ENCODE measurements around the gene SLC25A21. TPM values are rescaled to one million over a fixed set of nuclear protein-coding genes. Genes with fewer than 3 reads are reported as not detected.
A peak's percentile ranks its signal among the peaks of the same experiment; 100 is the strongest.
"Not testable (repeated sequence)": the region's sequence is repeated elsewhere in the genome, so short reads cannot be mapped to it uniquely, and the experiment has no call there.

The SLC25A21 gene
- total RNA-seq, 2 donors from 2014 or later: 0.73 to 0.77 TPM

- no peak for DNase-seq
- ATAC-seq: no peak
Observed at GRCh38 chr14:36863271-36863670, 309.1 kb downstream of the SLC25A21 start.

GRCh38 chr14:36862237-36862636 is 310.2 kb downstream of the SLC25A21 start:
- DNase-seq; intact Hi-C loops (cut with DNase I); ATAC-seq: not testable (repeated sequence)

More at GRCh38 chr14:36863271-36863670, 309.1 kb downstream of the SLC25A21 start:
- intact Hi-C loops (cut with DNase I): no loop called here

GRCh38 chr14:36860831-36861230 is 311.6 kb downstream of the SLC25A21 start:
- ATAC-seq: no peak
- no peak for DNase-seq
- intact Hi-C loops (cut with DNase I): no loop called here

DNA sequence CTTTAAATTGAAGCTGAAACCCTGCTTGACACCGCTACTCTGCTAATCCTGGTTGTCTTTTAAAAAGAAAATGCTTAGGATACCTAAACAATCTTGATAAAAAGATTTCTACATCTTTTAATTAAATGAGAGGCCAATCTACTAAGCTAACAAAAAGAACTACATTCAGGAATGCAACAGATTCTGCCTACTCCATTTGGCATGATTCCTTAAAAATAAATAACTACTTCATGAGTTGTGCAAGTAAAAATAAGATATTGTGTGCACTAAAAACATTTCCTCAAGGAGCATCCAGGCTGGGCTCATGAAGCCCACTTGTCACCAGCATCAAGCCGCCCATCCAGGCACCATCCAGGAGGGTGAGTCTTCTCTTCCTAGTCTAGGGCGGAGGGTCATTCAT is 313.3 kb downstream of the SLC25A21 start:
- intact Hi-C loops (cut with DNase I): no loop called here
- DNase-seq: no peak
- ATAC-seq: no peak

DNA sequence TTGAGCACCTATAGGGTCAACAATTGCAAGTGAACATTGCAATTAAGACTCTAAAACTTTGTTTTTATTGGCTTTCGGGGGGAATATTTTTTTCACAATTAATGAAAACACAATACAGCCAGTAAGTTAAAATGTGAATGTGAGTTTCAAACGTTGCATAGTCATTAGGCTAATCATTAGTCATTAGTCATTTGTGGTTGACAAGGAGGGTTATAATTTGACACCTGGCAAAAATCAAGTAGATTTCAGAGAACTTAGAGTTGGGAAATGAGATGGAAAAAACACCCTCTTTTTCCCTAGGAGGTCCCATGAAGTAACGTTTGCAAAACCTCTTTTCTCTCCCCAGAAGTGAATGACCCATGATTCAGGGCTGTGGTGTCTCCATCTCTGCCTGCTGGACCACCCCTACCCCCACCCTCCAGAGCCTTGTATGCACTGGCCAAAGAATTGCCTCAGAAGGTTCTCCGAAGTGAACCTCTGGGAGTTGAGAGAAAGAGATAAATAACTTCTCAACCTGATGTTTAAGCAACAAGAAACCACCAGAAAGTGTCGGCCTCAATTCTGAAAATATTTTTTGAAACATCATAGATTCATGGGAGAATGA is 314.5 kb downstream of the SLC25A21 start:
- DNase-seq: no peak
- intact Hi-C loops (cut with DNase I): no loop called here
- no peak for ATAC-seq

DNA sequence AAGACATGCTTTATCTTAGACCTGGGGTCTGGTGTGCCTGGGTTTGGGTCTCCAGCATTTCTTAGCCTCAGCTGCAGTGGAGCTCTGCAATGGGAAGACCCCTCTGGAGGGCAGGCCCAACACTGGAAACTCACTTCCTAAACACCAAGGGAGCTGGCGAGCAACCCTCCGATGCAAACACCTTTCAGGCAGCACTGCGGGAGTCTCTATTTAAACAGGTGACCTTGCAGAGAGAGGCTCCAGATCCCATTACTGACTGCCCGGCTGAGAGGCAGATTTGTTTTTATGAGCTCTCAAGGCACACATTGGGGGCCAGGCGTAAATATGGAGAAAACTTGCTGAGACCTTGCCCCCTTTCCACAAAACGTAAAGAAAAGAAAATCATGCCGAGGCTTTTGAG is 315.3 kb downstream of the SLC25A21 start:
- DNase-seq: no peak
- no peak for ATAC-seq
- intact Hi-C loops (cut with DNase I): no loop called here

DNA sequence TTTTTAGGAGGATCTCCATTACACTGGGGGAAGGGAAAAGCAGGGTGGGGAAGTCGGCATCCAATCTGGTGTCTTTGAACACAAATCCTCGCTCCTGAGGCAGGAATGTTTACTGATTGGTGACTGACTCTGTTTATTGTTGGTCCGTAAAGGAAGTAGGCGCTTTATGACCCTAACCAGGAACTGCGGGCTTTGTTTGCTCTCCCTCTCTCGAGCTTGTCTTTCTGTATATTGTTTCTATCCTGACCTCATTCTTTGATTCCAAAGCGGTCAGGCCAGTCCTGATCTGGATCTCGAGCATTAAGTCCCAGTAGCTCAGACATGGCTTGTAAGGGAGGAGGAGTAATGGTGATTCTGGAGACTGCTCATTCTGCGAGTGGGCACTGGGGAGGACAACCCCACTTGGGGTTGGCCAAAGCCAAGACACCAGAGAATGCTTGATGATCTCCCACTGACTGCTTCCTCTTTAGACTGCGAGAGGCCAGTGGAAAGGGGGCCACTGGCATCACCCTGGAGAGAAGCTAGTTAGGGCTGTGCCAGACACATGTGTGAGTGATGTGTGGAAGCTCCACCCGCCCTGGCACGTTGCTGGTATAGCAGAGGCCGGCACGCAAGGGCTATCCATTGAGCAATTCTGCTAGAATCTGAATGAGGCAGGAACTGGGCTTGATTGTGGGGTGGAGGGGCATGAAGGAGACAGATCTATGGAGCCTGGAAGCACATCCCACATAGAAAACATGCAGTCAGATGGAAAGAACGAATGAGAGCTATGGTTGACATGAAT is 316.1 kb downstream of the SLC25A21 start:
- ATAC-seq: peak in 1 of 2 donors; percentile 41
- DNase-seq: no peak
- intact Hi-C loops (cut with DNase I): no loop called here

- intact Hi-C loops (cut with DNase I): no loop called here
- ATAC-seq (no peak), DNase-seq (no peak)
Observed at GRCh38 chr14:36855396-36855795, 317.0 kb downstream of the SLC25A21 start.

- DNase-seq (no peak), ATAC-seq (peak in 1 of 2 donors; percentile 68)
- intact Hi-C loops (cut with DNase I): no loop called here
Observed at GRCh38 chr14:36852981-36853691, 319.3 kb downstream of the SLC25A21 start.

- no peak for DNase-seq
- no peak for ATAC-seq
- intact Hi-C loops (cut with DNase I): no loop called here
Observed at GRCh38 chr14:36848213-36848612, 324.2 kb downstream of the SLC25A21 start.

- DNase-seq (no peak), ATAC-seq (no peak)
- intact Hi-C loops (cut with DNase I): no loop called here
Observed at GRCh38 chr14:36847366-36847765, 325.0 kb downstream of the SLC25A21 start.

- ATAC-seq (no peak), DNase-seq (no peak)
- intact Hi-C loops (cut with DNase I): no loop called here
Observed at GRCh38 chr14:36845356-36846012, 326.9 kb downstream of the SLC25A21 start.

DNA sequence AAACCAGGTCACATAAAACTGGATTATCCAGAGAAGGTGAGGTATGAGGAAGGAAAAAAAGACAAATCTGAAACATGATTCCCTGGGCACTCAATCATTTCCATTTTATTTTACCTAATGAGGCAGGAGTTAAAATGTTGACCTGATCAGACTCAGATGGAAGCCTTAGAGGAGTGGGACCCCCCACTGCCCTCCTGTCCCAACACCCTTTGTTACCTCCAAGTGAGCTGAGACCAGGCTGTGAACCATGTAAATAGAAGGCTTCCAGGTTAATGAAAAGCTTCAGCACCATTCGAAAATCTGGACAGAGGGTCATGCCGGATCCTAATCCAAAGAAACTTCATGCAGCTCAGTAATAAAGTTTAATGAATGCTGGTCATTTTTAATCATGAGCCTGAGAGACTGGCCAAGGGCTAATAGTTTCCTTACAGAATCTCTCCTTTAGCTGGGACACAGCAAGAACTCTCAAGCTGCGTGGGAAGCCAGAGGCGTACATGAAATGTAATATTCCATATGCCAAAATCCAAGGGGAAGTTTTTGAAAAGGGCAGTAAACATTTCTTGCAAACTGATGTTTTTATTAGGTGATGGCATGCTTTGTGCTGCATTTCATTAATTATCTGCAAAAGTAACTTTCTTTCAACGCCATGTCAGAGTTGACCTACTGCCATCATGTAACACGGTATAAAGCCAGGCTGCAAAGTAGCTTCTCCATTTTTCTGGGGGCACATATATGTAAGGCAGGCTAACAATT is 327.8 kb downstream of the SLC25A21 start:
- ATAC-seq (no peak), DNase-seq (no peak)
- intact Hi-C loops (cut with DNase I): no loop called here

DNA sequence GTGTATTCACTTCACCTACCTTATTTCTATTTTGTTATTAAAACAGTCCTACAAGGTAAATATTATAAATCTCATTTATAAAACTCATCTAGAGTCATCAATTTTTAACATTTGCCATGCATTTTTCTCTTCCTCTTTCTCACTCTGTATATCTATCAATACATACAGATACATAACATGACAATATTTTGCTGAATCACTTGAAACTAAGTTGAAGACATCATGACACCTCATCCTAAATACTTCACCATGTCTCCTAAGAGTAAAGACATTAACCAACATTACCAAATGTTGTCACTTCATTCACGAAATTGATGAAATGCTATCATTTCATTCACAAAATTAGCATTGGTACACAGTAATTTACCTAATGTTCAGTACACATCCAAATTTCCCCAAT is 329.0 kb downstream of the SLC25A21 start:
- intact Hi-C loops (cut with DNase I): no loop called here
- DNase-seq (no peak), ATAC-seq (no peak)

- intact Hi-C loops (cut with DNase I): no loop called here
- DNase-seq (no peak), ATAC-seq (no peak)
Observed at GRCh38 chr14:36835128-36835527, 337.3 kb downstream of the SLC25A21 start.

- intact Hi-C loops (cut with DNase I): no loop called here
- ATAC-seq: no peak
- DNase-seq: no peak
Observed at GRCh38 chr14:36834293-36834692, 338.1 kb downstream of the SLC25A21 start.

- DNase-seq (no peak), ATAC-seq (no peak)
- intact Hi-C loops (cut with DNase I): no loop called here
Observed at GRCh38 chr14:36829547-36829946, 342.9 kb downstream of the SLC25A21 start.

GRCh38 chr14:36827861-36828260 is 344.5 kb downstream of the SLC25A21 start:
- intact Hi-C loops (cut with DNase I): no loop called here

DNA sequence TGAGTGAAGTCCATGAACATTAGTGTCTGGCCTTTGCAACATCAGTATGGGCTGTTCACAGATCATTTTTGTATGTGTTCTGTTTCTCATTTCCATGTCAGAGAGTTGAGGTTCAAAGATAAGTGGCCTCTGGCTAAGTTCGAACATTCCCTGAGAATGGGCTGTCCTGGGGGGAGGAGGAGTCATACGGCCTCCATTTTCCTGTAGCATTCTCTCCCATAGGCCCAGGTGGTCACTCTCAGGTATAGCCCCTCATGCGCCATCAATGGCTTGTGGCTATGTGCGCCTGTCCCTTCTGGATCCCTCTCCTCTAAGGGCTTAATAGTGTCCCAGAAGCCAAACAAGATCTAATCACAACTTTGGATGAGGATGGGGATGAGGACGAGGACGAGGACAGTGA is 345.8 kb downstream of the SLC25A21 start:
- no peak for ATAC-seq
- intact Hi-C loops (cut with DNase I): no loop called here
- DNase-seq: no peak

More at GRCh38 chr14:36827861-36828260, 344.5 kb downstream of the SLC25A21 start:
- DNase-seq (no peak), ATAC-seq (no peak)
